HEK293 (cell line): ENCODE results near the gene NFATC3.

Experiments used
- CTCF ChIA-PET: fragments of 350-600 bp; formaldehyde crosslinking; extraction: SDS; loops from one replicate; lab custom pipeline; 2021; ENCODE audit warnings: antibody characterized with exemption; lab: Yijun Ruan, JAX
- POLR2A ChIA-PET: fragments of 300-600 bp; formaldehyde crosslinking; extraction: SDS; loops from one replicate; lab custom pipeline; 2020; ENCODE audit warnings: antibody characterized with exemption, inconsistent platforms; lab: Yijun Ruan, JAX
- H3K27ac ChIP-seq: fragments of 200-500 bp; sonication (Bioruptor generic); 2 replicates; pipeline ENCODE4 v1.5.1; 2014; ENCODE audit warnings: low read depth, low read length, control low read depth, inconsistent platforms; ENCODE audit errors: extremely low read depth
- H3K36me3 ChIP-seq, 2 experiments: fragments of 200-500 bp in 1 of 2; sonication (Bioruptor generic) in 1 of 2; 1 replicate in 1 of 2; 2 replicates in 1 of 2; pipeline ENCODE4 v1.5.1; 2014 to 2017; ENCODE audit warnings: inconsistent platforms in 2 of 2, low read length in 2 of 2; ENCODE audit not compliant: control insufficient read depth in 2 of 2, insufficient read depth in 1 of 2
- H3K4me1 ChIP-seq: fragments of 200-500 bp; sonication (Bioruptor generic); 2 replicates; pipeline ENCODE4 v1.5.1; 2014; ENCODE audit warnings: mild to moderate bottlenecking, low read length, inconsistent platforms; ENCODE audit not compliant: control insufficient read depth, insufficient read depth
- H3K4me3 ChIP-seq: 2 replicates; pipeline ENCODE4 v1.5.1; 2011; ENCODE audit warnings: low read depth, mild to moderate bottlenecking, control low read depth, low read length, moderate library complexity
- H3K9me3 ChIP-seq: fragments of 200-500 bp; sonication (Bioruptor generic); 2 replicates; pipeline ENCODE4 v1.5.1; 2014; ENCODE audit warnings: low read depth, low read length, inconsistent platforms; ENCODE audit not compliant: control insufficient read depth, insufficient read depth
- ATF2 ChIP-seq: fragments of 450-650 bp; formaldehyde crosslinking; IDR thresholded peaks from 2 replicates; pipeline ENCODE4 v1.5.1; 2016; ENCODE audit warnings: missing biosample characterization, missing genetic modification characterization, low read depth
- GLIS2 ChIP-seq: fragments of 450-650 bp; formaldehyde crosslinking; IDR thresholded peaks from 2 replicates; pipeline ENCODE4 v1.5.1; 2016; ENCODE audit warnings: missing biosample characterization, missing genetic modification characterization
- IKZF3 ChIP-seq: fragments of 450-650 bp; IDR thresholded peaks from 2 replicates; pipeline ENCODE4 v1.5.0; 2018; ENCODE audit warnings: missing biosample characterization, mild to moderate bottlenecking, missing genetic modification characterization, moderate library complexity
- MYNN ChIP-seq: fragments of 450-650 bp; formaldehyde crosslinking; IDR thresholded peaks from 2 replicates; pipeline ENCODE4 v1.5.1; 2016; ENCODE audit warnings: missing biosample characterization, missing genetic modification characterization, borderline replicate concordance
- OVOL3 ChIP-seq: fragments of 450-650 bp; formaldehyde crosslinking; IDR thresholded peaks from 2 replicates; pipeline ENCODE4 v1.5.1; 2016; ENCODE audit warnings: missing biosample characterization, missing genetic modification characterization
- SALL2 ChIP-seq: fragments of 450-650 bp; formaldehyde crosslinking; IDR thresholded peaks from 2 replicates; pipeline ENCODE4 v1.5.0; 2017; ENCODE audit warnings: missing biosample characterization, mild to moderate bottlenecking, missing genetic modification characterization, borderline replicate concordance
- SETDB1 ChIP-seq: IDR thresholded peaks from one replicate; pipeline ENCODE4 v1.6.1; 2017; ENCODE audit warnings: mild to moderate bottlenecking, low read length, moderate library complexity, mixed read lengths; ENCODE audit not compliant: insufficient read length
- SP3 ChIP-seq: fragments of 450-650 bp; formaldehyde crosslinking; IDR thresholded peaks from 2 replicates; pipeline ENCODE4 v1.5.1; 2016; ENCODE audit warnings: missing biosample characterization, missing genetic modification characterization
- TCF7L2 ChIP-seq: IDR thresholded peaks from 2 replicates; pipeline ENCODE4 v1.6.1; 2011; ENCODE audit warnings: low read depth, mild to moderate bottlenecking, inconsistent platforms, low read length, moderate library complexity, borderline replicate concordance
- ZBTB48 ChIP-seq: fragments of 450-650 bp; formaldehyde crosslinking; IDR thresholded peaks from 2 replicates; pipeline ENCODE4 v1.5.1; 2016; ENCODE audit warnings: missing biosample characterization, missing genetic modification characterization
- ZNF114 ChIP-seq: fragments of 450-650 bp; formaldehyde crosslinking; IDR thresholded peaks from 2 replicates; pipeline ENCODE4 v1.5.0; 2017; ENCODE audit warnings: missing biosample characterization, missing genetic modification characterization
- ZNF121 ChIP-seq: fragments of 450-650 bp; formaldehyde crosslinking; IDR thresholded peaks from 2 replicates; pipeline ENCODE4 v1.5.1; 2016; ENCODE audit warnings: missing biosample characterization, missing genetic modification characterization
- ZNF140 ChIP-seq: fragments of 450-650 bp; formaldehyde crosslinking; IDR thresholded peaks from 2 replicates; pipeline ENCODE4 v1.5.1; 2016; ENCODE audit warnings: missing biosample characterization, missing genetic modification characterization
- ZNF174 ChIP-seq: fragments of 450-650 bp; formaldehyde crosslinking; IDR thresholded peaks from 2 replicates; pipeline ENCODE4 v1.5.0; 2017; ENCODE audit warnings: missing biosample characterization, mild to moderate bottlenecking, missing genetic modification characterization
- ZNF202 ChIP-seq: fragments of 450-650 bp; formaldehyde crosslinking; IDR thresholded peaks from 2 replicates; pipeline ENCODE4 v1.5.1; 2016; ENCODE audit warnings: missing biosample characterization, missing genetic modification characterization, borderline replicate concordance
- ZNF214 ChIP-seq: fragments of 450-650 bp; formaldehyde crosslinking; IDR thresholded peaks from 2 replicates; pipeline ENCODE4 v1.5.1; 2017; ENCODE audit warnings: missing biosample characterization, mild to moderate bottlenecking, missing genetic modification characterization, borderline replicate concordance
- ZNF23 ChIP-seq: fragments of 450-650 bp; formaldehyde crosslinking; IDR thresholded peaks from 2 replicates; pipeline ENCODE4 v1.5.1; 2016; ENCODE audit warnings: missing biosample characterization, missing genetic modification characterization, borderline replicate concordance
- ZNF266 ChIP-seq: fragments of 450-650 bp; formaldehyde crosslinking; IDR thresholded peaks from 2 replicates; pipeline ENCODE4 v1.5.1; 2016; ENCODE audit warnings: missing biosample characterization, missing genetic modification characterization, low read depth
- ZNF274 ChIP-seq, 2 experiments: fragments of 200-500 bp in 1 of 2; fragments of 450-650 bp in 1 of 2; sonication (Bioruptor generic) in 1 of 2; formaldehyde crosslinking in 1 of 2; IDR thresholded peaks; 2 replicates each; pipeline versions ENCODE4 v1.5.1 to v1.6.1; 2014 to 2016; ENCODE audit warnings: borderline replicate concordance in 1 of 2, inconsistent platforms in 1 of 2, low read length in 1 of 2, missing biosample characterization in 1 of 2, missing genetic modification characterization in 1 of 2
- ZNF292 ChIP-seq: fragments of 450-650 bp; formaldehyde crosslinking; IDR thresholded peaks from 2 replicates; pipeline ENCODE4 v1.5.1; 2016; ENCODE audit warnings: low read depth, missing biosample characterization, missing genetic modification characterization, borderline replicate concordance
- ZNF354C ChIP-seq: fragments of 450-650 bp; formaldehyde crosslinking; IDR thresholded peaks from 2 replicates; pipeline ENCODE4 v1.5.1; 2016; ENCODE audit warnings: missing biosample characterization, missing genetic modification characterization, low read depth, borderline replicate concordance
- ZNF555 ChIP-seq: fragments of 450-650 bp; formaldehyde crosslinking; conservative IDR thresholded peaks from 2 replicates; pipeline ENCODE4 v1.5.1; 2017; ENCODE audit warnings: missing biosample characterization, mild to moderate bottlenecking, missing genetic modification characterization, inconsistent platforms
- ZNF610 ChIP-seq: fragments of 450-650 bp; formaldehyde crosslinking; IDR thresholded peaks from 2 replicates; pipeline ENCODE4 v1.5.1; 2016; ENCODE audit warnings: missing biosample characterization, missing genetic modification characterization, borderline replicate concordance
- ZNF664 ChIP-seq: fragments of 450-650 bp; formaldehyde crosslinking; IDR thresholded peaks from 2 replicates; pipeline ENCODE4 v1.5.1; 2016; ENCODE audit warnings: missing biosample characterization, missing genetic modification characterization
- ZNF670 ChIP-seq: fragments of 450-650 bp; formaldehyde crosslinking; IDR thresholded peaks from 2 replicates; pipeline ENCODE4 v1.5.1; 2016; ENCODE audit warnings: missing biosample characterization, missing genetic modification characterization, low read depth
- ZNF747 ChIP-seq: fragments of 450-650 bp; formaldehyde crosslinking; IDR thresholded peaks from 2 replicates; pipeline ENCODE4 v1.5.1; 2016; ENCODE audit warnings: missing biosample characterization, missing genetic modification characterization
- ZNF768 ChIP-seq: fragments of 450-650 bp; formaldehyde crosslinking; IDR thresholded peaks from 2 replicates; pipeline ENCODE4 v1.5.1; 2018; ENCODE audit warnings: missing biosample characterization, mild to moderate bottlenecking, missing genetic modification characterization
- ZNF785 ChIP-seq: fragments of 450-650 bp; formaldehyde crosslinking; IDR thresholded peaks from 2 replicates; pipeline ENCODE4 v1.5.1; 2016; ENCODE audit warnings: missing biosample characterization, missing genetic modification characterization
- ZSCAN30 ChIP-seq: fragments of 450-650 bp; IDR thresholded peaks from 2 replicates; pipeline ENCODE4 v1.5.1; 2018; ENCODE audit warnings: missing biosample characterization, mild to moderate bottlenecking, missing genetic modification characterization, moderate library complexity
- ZXDB ChIP-seq: fragments of 450-650 bp; formaldehyde crosslinking; IDR thresholded peaks from 2 replicates; pipeline ENCODE4 v1.5.1; 2016; ENCODE audit warnings: missing biosample characterization, missing genetic modification characterization

Gene NFATC3

GRCh38 chr16:68047987-68048386 is 37.2 kb upstream of the NFATC3 start:
- TF ChIP-seq SETDB1 (no peak), OVOL3 (tag by site-specific recombination) (no peak), ZNF747 (tag by site-specific recombination) (no peak)
- TF ChIP-seq, all 188 proteins: peak for 0
- ChIA-PET POLR2A (no interaction called here), CTCF (interaction anchor here (0.6 kb wide), 1 partner anchor 12 kb away, joined by 3 read pairs; no protein-coding TSS in a partner anchor)
- no peak overlapping the region for H3K4me3 ChIP-seq
- H3K27ac ChIP-seq = no peak overlapping the region
- peaks cover 18 to 40% of the 10 kb centered on the region in 2 experiments; a peak in 2 of 3 replicates for H3K36me3 ChIP-seq
- H3K4me1 ChIP-seq = no peaks in the 10 kb centered on the region
- no peaks in the 10 kb centered on the region for H3K9me3 ChIP-seq

GRCh38 chr16:68049449-68049848 is 35.7 kb upstream of the NFATC3 start:
- TF ChIP-seq ZNF23 (tag by site-specific recombination) (no peak), ZSCAN30 (no peak), OVOL3 (tag by site-specific recombination) (no peak), ZNF266 (no peak), SALL2 (tag by site-specific recombination) (no peak), IKZF3 (tag by site-specific recombination) (no peak), MYNN (no peak), TCF7L2 (no peak), ZNF292 (tag by site-specific recombination) (no peak), ZNF114 (tag by site-specific recombination) (no peak), ZNF174 (tag by site-specific recombination) (no peak), GLIS2 (no peak), SP3 (tag by site-specific recombination) (no peak)
- POLR2A ChIA-PET = no interaction called here
- CTCF ChIA-PET = interaction anchor here (0.6 to 0.7 kb wide), 2 partner anchors 211 to 1173 kb away, joined by 3 to 4 read pairs; no protein-coding TSS in a partner anchor
- H3K27ac ChIP-seq = no peak overlapping the region
- peaks cover 14 to 55% of the 10 kb centered on the region in 2 experiments; a peak in 2 of 3 replicates for H3K36me3 ChIP-seq
- no peak overlapping the region for H3K4me3 ChIP-seq
- H3K9me3 ChIP-seq = no peaks in the 10 kb centered on the region
- H3K4me1 ChIP-seq = no peaks in the 10 kb centered on the region

GRCh38 chr16:68055395-68055794 is 29.8 kb upstream of the NFATC3 start:
- ChIA-PET POLR2A (interaction anchor here (0.7 kb wide), 1 partner anchor 65 kb away, joined by 4 read pairs; no protein-coding TSS in a partner anchor), CTCF (interaction anchor here (1.0 to 1.6 kb wide), 3 partner anchors 10 to 173 kb away, joined by 5 to 6 read pairs (median 5); no protein-coding TSS in a partner anchor)
- Histone ChIP-seq H3K36me3 (peaks cover 11 to 79% of the 10 kb centered on the region in 2 experiments; a peak in 2 of 3 replicates), H3K4me3 (no peak overlapping the region), H3K27ac (no peak overlapping the region), H3K9me3 (no peaks in the 10 kb centered on the region), H3K4me1 (no peaks in the 10 kb centered on the region)
- TF ChIP-seq ZNF354C (tag by site-specific recombination) (no peak), ZNF670 (no peak), ZNF121 (tag by site-specific recombination) (no peak)

- Histone ChIP-seq H3K4me3 (no peak overlapping the region), H3K4me1 (no peaks in the 10 kb centered on the region), H3K9me3 (no peaks in the 10 kb centered on the region), H3K27ac (no peak overlapping the region), H3K36me3 (peaks cover 6 to 72% of the 10 kb centered on the region in 2 experiments; a peak in 2 of 3 replicates)
- ChIA-PET CTCF (interaction anchor here (0.7 kb wide), 1 partner anchor 107 kb away, joined by 4 read pairs; no protein-coding TSS in a partner anchor), POLR2A (no interaction called here)
- TF ChIP-seq ZNF214 (tag by site-specific recombination) = no peak
- TF ChIP-seq ZNF555 (tag by site-specific recombination) = no peak
- no peak for TF ChIP-seq ZXDB (tag by site-specific recombination)
- TF ChIP-seq ZNF202 (tag by site-specific recombination) = no peak
- TF ChIP-seq ZNF274 (IDR thresholded peaks at IDR 0.05; ENCODE audit: low read length) = no peak
- TF ChIP-seq ZNF274 (tag by site-specific recombination; IDR thresholded peaks at IDR 0.05; ENCODE audit: borderline replicate concordance) = no peak
- TF ChIP-seq ZNF140 = no peak
- no peak for TF ChIP-seq ZNF785 (tag by site-specific recombination)
- TF ChIP-seq ATF2 = no peak
- no peak for TF ChIP-seq ZNF610 (tag by site-specific recombination)
- TF ChIP-seq ZBTB48 (tag by site-specific recombination) = no peak
- TF ChIP-seq ZNF768 (tag by site-specific recombination) = no peak
- no peak for TF ChIP-seq ZNF664
Observed at GRCh38 chr16:68059804-68060203, 25.4 kb upstream of the NFATC3 start.
